Measurements from ENCODE around the gene MSL1.

MSL1 gene

DNA sequence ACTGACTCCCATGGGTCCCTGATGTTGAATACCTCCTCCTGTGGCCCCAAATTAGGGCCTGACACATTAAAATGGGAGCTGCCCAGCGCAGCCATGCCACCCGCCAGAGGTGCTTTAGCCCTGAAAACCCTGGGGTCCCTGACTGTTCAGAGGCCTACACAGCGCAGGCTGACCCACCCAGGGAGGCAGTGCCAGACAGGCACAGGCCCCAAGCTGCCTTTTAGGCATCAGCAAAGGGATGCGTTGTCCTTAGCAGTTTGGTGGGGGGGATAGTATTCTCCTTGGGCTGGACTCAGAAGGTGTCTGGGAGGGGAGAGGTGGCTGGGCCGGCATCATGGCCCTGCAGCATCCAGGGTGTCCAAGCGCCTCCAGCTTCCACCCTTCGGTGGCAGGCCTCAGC is 56.9 kb downstream of the MSL1 start:
- no peak for DNase-seq

DNA sequence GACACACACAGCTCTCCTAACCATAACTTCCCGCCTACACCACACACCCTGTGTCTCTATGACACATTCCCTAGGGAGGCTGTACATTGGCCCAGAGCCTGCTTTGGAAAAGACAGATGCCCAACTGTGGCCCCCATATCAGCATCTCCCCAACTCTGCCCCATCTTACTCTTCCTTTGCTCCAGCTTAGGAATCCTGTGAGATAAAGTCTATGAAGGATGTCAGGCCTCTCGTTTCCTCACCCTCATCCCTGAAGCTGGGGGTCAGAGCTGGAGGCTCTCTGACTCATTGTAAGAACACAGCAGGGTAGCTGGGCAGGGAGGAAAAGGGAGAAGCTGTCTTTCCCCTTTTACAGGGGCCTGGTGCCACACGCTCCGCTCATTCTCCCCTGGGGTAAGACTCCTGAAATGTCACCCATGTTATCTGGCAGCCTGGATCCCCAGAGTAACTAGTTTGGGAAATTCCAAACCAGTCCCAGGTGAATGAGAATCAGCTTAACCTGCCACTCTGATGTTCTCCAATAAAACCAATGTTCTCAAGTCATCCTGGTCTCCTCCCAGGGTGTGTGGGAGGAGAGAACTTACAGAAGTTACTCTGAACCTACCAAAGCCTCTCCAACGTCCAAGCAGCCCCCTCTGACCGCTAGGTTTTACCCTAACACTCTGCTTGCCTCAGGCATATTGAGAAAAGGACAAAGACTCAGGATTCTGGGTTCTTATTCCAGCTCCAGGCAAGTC is 58.3 kb downstream of the MSL1 start:
- no peak for DNase-seq

DNA sequence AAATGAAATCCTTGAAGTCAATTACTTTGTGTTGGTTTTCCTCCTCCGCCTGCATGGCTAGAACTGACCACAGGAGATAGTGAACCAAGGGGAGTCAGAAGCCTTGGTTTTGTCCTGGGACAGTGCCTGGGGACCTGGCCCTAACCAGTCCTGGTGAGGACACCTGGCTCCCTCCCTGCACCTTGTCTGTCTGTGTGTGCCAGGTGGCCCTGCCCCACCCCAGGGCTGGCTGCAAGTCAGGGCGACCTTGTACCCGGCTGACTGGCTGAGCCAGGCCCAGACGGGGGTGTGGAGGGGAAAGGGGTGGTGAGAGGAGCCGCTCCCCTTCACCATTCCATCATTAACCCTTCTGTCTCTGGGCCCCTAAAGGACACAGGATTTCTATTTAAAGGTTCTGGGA is 58.9 kb downstream of the MSL1 start:
- DNase-seq = no peak

DNA sequence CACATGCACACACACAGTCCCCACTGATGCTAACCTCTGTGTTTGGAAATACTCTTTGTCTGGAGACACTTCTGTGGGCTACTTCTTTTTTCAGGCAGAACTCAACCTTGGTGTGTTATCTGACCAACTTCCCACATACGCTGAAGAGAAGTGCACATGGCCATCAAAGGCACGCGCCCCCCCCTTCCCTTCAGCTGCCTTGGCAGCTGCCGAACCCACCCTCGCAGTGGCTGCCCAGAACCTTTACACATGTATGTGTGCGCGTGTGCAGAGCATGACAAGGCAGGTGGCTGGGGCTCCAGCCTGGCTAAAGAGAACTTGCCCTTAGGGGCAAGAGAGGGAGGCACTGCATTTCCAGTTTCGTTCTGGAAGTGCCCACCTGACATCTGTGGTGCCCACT is 59.4 kb downstream of the MSL1 start:
- no peak for DNase-seq

DNA sequence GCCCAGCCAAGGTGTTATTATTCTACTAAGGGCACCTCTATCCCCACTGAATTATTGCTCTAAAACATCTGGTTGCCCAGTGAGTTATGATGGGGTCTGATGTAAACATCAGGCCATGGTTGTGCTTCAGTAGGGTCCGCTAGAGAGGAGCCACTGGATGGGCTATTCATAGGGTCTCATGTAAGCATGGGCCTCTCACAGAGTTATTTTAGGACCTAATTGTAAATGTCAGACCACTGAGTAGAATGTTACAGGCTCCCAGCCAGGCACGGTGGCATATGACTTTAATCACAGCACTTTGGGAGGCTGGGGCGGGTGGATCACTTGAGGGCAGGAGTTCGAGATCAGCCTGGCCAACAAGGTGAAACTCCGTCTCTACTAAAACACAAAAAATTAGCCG is 60.8 kb downstream of the MSL1 start:
- DNase-seq = no peak
